GM23338 (cell line): ENCODE results near the gene SAC3D1. TPM values are rescaled to one million over a fixed set of nuclear protein-coding genes. Genes with fewer than 3 reads are reported as not detected.

Source experiments
- ATAC-seq: fragments of 200-7000 bp; cut with Tn5 transposase; 3 replicates; pipeline ENCODE4 v1.9.1; 2020
- DNase-seq: peaks from one replicate; pipeline ENCODE4 v3.0.0-alpha.2; 2015; ENCODE audit warnings: low spot score
- H2AFZ ChIP-seq: fragments of 200-600 bp; sonication (generic); 2 replicates; pipeline ENCODE4 v1.8.0; 2016; ENCODE audit warnings: antibody characterized with exemption, mild to moderate bottlenecking, moderate library complexity
- H3F3A ChIP-seq: fragments of 200-600 bp; sonication (generic); replicated peaks from 2 replicates; pipeline ENCODE4 v1.8.0; 2017; ENCODE audit warnings: antibody characterized with exemption, mixed run types, low read depth
- H3K27ac ChIP-seq: fragments of 200-600 bp; sonication (generic); 2 replicates; pipeline ENCODE4 v1.6.1; 2016; ENCODE audit warnings: low read depth
- H3K27me3 ChIP-seq: fragments of 200-600 bp; sonication (generic); 2 replicates; pipeline ENCODE4 v1.8.0; 2016; ENCODE audit warnings: mild to moderate bottlenecking, mixed run types, moderate library complexity; ENCODE audit not compliant: insufficient read depth
- H3K36me3 ChIP-seq: fragments of 200-600 bp; sonication (generic); 2 replicates; pipeline ENCODE4 v1.8.0; 2016; ENCODE audit warnings: mild to moderate bottlenecking; ENCODE audit not compliant: insufficient read depth
- H3K4me1 ChIP-seq: fragments of 200-600 bp; sonication (generic); 2 replicates; pipeline ENCODE4 v1.8.0; 2016; ENCODE audit warnings: mild to moderate bottlenecking, moderate library complexity; ENCODE audit not compliant: insufficient read depth
- H3K4me2 ChIP-seq: fragments of 200-600 bp; sonication (generic); 2 replicates; pipeline ENCODE4 v1.7.1; 2017; ENCODE audit warnings: mixed run types
- H3K4me3 ChIP-seq: fragments of 200-600 bp; sonication (generic); 2 replicates; pipeline ENCODE4 v1.6.1; 2016; ENCODE audit warnings: mixed run types
- H3K79me2 ChIP-seq: fragments of 200-600 bp; sonication (generic); replicated peaks from 2 replicates; pipeline ENCODE4 v1.8.0; 2017; ENCODE audit warnings: mild to moderate bottlenecking; ENCODE audit not compliant: insufficient read depth
- H3K9me2 ChIP-seq: fragments of 200-600 bp; sonication (generic); 2 replicates; pipeline ENCODE4 v1.8.0; 2017; ENCODE audit not compliant: insufficient read depth
- H4K20me1 ChIP-seq: fragments of 200-600 bp; sonication (generic); replicated peaks from 2 replicates; pipeline ENCODE4 v1.8.0; 2017; ENCODE audit warnings: mild to moderate bottlenecking; ENCODE audit not compliant: insufficient read depth
- H3K27ac Mint-ChIP-seq: 2 replicates; pipeline ENCODE4 v1.8.0; 2020; ENCODE audit warnings: inconsistent platforms, mild to moderate bottlenecking, moderate library complexity, mixed read lengths
- H3K27me3 Mint-ChIP-seq: 3 replicates; pipeline ENCODE4 v1.8.0; 2022; ENCODE audit warnings: low read depth, mild to moderate bottlenecking, moderate library complexity, mixed read lengths, inconsistent platforms; ENCODE audit not compliant: insufficient read depth, poor library complexity
- H3K36me3 Mint-ChIP-seq: 3 replicates; pipeline ENCODE4 v1.8.0; 2021; ENCODE audit warnings: low read depth, mild to moderate bottlenecking, inconsistent platforms, moderate library complexity, mixed read lengths
- H3K4me1 Mint-ChIP-seq: 3 replicates; pipeline ENCODE4 v1.8.0; 2020; ENCODE audit warnings: mild to moderate bottlenecking, inconsistent platforms, mixed read lengths
- H3K4me3 Mint-ChIP-seq: 3 replicates; pipeline ENCODE4 v1.8.0; 2021; ENCODE audit warnings: moderate library complexity, mild to moderate bottlenecking, inconsistent platforms, mixed read lengths
- H3K9me3 Mint-ChIP-seq: 3 replicates; pipeline ENCODE4 v1.8.0; 2020; ENCODE audit warnings: moderate library complexity, mild to moderate bottlenecking, inconsistent platforms, mixed read lengths
- CREB1 ChIP-seq: fragments of 250-450 bp; sonication (Bioruptor Pico); IDR thresholded peaks from 2 replicates; pipeline ENCODE4 v1.5.0; 2020; ENCODE audit warnings: low read depth, mild to moderate bottlenecking, moderate library complexity
- CTCF ChIP-seq, 2 experiments: fragments of 200-600 bp in 1 of 2; sonication (generic) in 1 of 2; conservative IDR thresholded peaks; 2 replicates each; pipeline versions ENCODE4 v1.5.1 to v1.6.1; 2016 to 2017; ENCODE audit warnings: antibody characterized with exemption in 2 of 2, low read depth in 2 of 2, mild to moderate bottlenecking in 2 of 2, moderate library complexity in 1 of 2
- EZH2 ChIP-seq: fragments of 200-600 bp; sonication (generic); IDR thresholded peaks from one replicate; pipeline ENCODE4 v1.8.0; 2017; ENCODE audit warnings: antibody characterized with exemption, mild to moderate bottlenecking, low read depth; ENCODE audit not compliant: unreplicated experiment
- EZH2phosphoT487 ChIP-seq: fragments of 200-600 bp; sonication (generic); IDR thresholded peaks from one replicate; pipeline ENCODE4 v1.8.1; 2018; ENCODE audit warnings: antibody characterized with exemption; ENCODE audit not compliant: unreplicated experiment
- JUNB ChIP-seq: IDR thresholded peaks from one replicate; pipeline ENCODE4 v1.6.1; 2016; ENCODE audit warnings: antibody characterized with exemption; ENCODE audit not compliant: unreplicated experiment
- NANOG ChIP-seq: IDR thresholded peaks from 2 replicates; pipeline ENCODE4 v1.6.1; 2016; ENCODE audit warnings: antibody characterized with exemption, borderline replicate concordance
- POLR2AphosphoS5 ChIP-seq: IDR thresholded peaks from 2 replicates; pipeline ENCODE4 v1.6.1; 2016; ENCODE audit warnings: antibody characterized with exemption, low read depth
- REST ChIP-seq: IDR thresholded peaks from one replicate; pipeline ENCODE4 v1.6.1; 2018; ENCODE audit warnings: antibody characterized with exemption; ENCODE audit not compliant: unreplicated experiment
- STAT1 ChIP-seq: IDR thresholded peaks from one replicate; pipeline ENCODE4 v1.6.1; 2016; ENCODE audit warnings: antibody characterized with exemption; ENCODE audit not compliant: unreplicated experiment
- ZNF114 ChIP-seq: fragments of 250-450 bp; sonication (Bioruptor Pico); IDR thresholded peaks from 2 replicates; pipeline ENCODE4 v1.5.0; 2020; ENCODE audit warnings: mild to moderate bottlenecking, moderate library complexity
- ZNF331 ChIP-seq: fragments of 250-450 bp; sonication (Bioruptor Pico); IDR thresholded peaks from 2 replicates; pipeline ENCODE4 v1.5.0; 2020; ENCODE audit warnings: low read depth, mild to moderate bottlenecking, moderate library complexity
- ZNF462 ChIP-seq: fragments of 250-450 bp; sonication (Bioruptor Pico); IDR thresholded peaks from 2 replicates; pipeline ENCODE4 v1.5.0; 2020; ENCODE audit warnings: mild to moderate bottlenecking, moderate library complexity
- polyA plus RNA-seq: library from polyadenylated mRNA; unstranded; fragments of >200 nt; fragmentation: Nextera tagmentation; extraction: Ambion mirVana; gene quantifications from 2 replicates; pipeline ENCODE4 v1.2.1, GENCODE V29; 2016
- total RNA-seq: library from RNA; depleted of rRNA; stranded (reverse); fragments of >200 nt; shearing (Covaris generic); gene quantifications from 2 replicates; pipeline ENCODE4 v1.2.3, GENCODE V29; 2014
- TF ChIP-seq, protein P1 (sequence below): IDR thresholded peaks from 2 replicates; pipeline ENCODE4 v1.6.1; 2016; ENCODE audit warnings: antibody characterized with exemption

SAC3D1 gene
- total and polyA plus RNA-seq, 2 experiments from 2014 or later = 21.6 to 30.3 TPM

GRCh38 chr11:64994318-64994717 lies 46.7 kb upstream of the SAC3D1 start (continued):
- TF ChIP-seq STAT1 = no peak

- no peak for DNase-seq
- peaks cover 14% of the 10 kb centered on the region for H3K4me1 Mint-ChIP-seq
- no peak for ATAC-seq
- Histone ChIP-seq H3F3A (no peaks in the 10 kb centered on the region), H3K27me3 (no peaks in the 10 kb centered on the region), H3K4me3 (peak overlapping the region; percentile 26; the same call in 1 of the 2 replicates), H4K20me1 (no peaks in the 10 kb centered on the region), H2AFZ (peak overlapping the region; percentile 95), H3K4me2 (peak overlapping the region; percentile 61), H3K9me2 (no peaks in the 10 kb centered on the region), H3K4me1 (peaks cover 11% of the 10 kb centered on the region), H3K36me3 (no peaks in the 10 kb centered on the region), H3K79me2 (no peaks in the 10 kb centered on the region), H3K27ac (0 out of 2 replicates have a peak overlapping the region, but pooled peaks have one; percentile 26)
- no peaks in the 10 kb centered on the region for H3K36me3 Mint-ChIP-seq
- peak overlapping the region; percentile 54 for H3K4me3 Mint-ChIP-seq
- TF ChIP-seq STAT1 (no peak), CTCF (conservative IDR thresholded peaks at IDR 0.05; ENCODE audit: low read depth in 2 of 2) (no peak), ZNF462 (CRISPR knock-in tag) (no peak), JUNB (no peak), NANOG (no peak), REST (no peak), CREB1 (no peak), ZNF331 (CRISPR knock-in tag) (no peak), EZH2phosphoT487 (no peak), ZNF114 (CRISPR knock-in tag) (no peak), POLR2AphosphoS5 (no peak), EZH2 (no peak)
- TF ChIP-seq, protein P1, sequence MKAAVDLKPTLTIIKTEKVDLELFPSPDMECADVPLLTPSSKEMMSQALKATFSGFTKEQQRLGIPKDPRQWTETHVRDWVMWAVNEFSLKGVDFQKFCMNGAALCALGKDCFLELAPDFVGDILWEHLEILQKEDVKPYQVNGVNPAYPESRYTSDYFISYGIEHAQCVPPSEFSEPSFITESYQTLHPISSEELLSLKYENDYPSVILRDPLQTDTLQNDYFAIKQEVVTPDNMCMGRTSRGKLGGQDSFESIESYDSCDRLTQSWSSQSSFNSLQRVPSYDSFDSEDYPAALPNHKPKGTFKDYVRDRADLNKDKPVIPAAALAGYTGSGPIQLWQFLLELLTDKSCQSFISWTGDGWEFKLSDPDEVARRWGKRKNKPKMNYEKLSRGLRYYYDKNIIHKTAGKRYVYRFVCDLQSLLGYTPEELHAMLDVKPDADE = no peak
- peaks cover 10% of the 10 kb centered on the region for H3K27me3 Mint-ChIP-seq
- H3K9me3 Mint-ChIP-seq = no peaks in the 10 kb centered on the region
- peak overlapping the region; percentile 86 for H3K27ac Mint-ChIP-seq
Observed at GRCh38 chr11:64996327-64996709, 44.7 kb upstream of the SAC3D1 start.
